Bronchial epithelial cell (primary cell): ENCODE measurements around the gene ZCCHC24. TPM values are rescaled to one million over a fixed set of nuclear protein-coding genes. Genes with fewer than 3 reads are reported as not detected.
A peak's percentile ranks its signal among the peaks of the same experiment; 100 is the strongest.

Experiments
- DNase-seq: peaks from one replicate; pipeline ENCODE4 v3.0.0-alpha.2; 2010; ENCODE audit warnings: low read depth
- FAIRE-seq: peaks from 2 replicates; lab custom pipeline; 2011; peaks lifted over from hg19 to GRCh38; lab: Jason Lieb, UNC
- H3K27me3 ChIP-seq: 2 replicates; pipeline ENCODE4 v1.5.1; 2011; ENCODE audit warnings: low read length; ENCODE audit not compliant: control insufficient read depth, insufficient read depth
- H3K36me3 ChIP-seq: 2 replicates; pipeline ENCODE4 v1.5.1; 2011; ENCODE audit warnings: low read length; ENCODE audit not compliant: control insufficient read depth, insufficient read depth
- H3K4me3 ChIP-seq: 2 replicates; pipeline ENCODE4 v1.5.1; 2011; ENCODE audit warnings: mild to moderate bottlenecking, low read depth, low read length, control low read depth
- total RNA-seq: library from RNA; depleted of rRNA; stranded (reverse); fragments of >200 nt; gene quantifications from 2 replicates; pipeline ENCODE4 v1.2.1, GENCODE V29; 2014
- TF ChIP-seq, protein P1 (sequence below): IDR thresholded peaks from 2 replicates; pipeline ENCODE4 v1.5.1; 2011; ENCODE audit warnings: mild to moderate bottlenecking, moderate library complexity, low read length, control low read depth, inconsistent platforms; ENCODE audit not compliant: insufficient read depth, severe bottlenecking

ZCCHC24 gene
- total RNA-seq, 1 donor from 2014 or later, result 0.53 TPM

- Histone ChIP-seq H3K4me3 (no peak overlapping the region), H3K36me3 (no peaks in the 10 kb centered on the region), H3K27me3 (peaks cover 7% of the 10 kb centered on the region)
- FAIRE-seq (no peak), DNase-seq (no peak)
- TF ChIP-seq, protein P1, sequence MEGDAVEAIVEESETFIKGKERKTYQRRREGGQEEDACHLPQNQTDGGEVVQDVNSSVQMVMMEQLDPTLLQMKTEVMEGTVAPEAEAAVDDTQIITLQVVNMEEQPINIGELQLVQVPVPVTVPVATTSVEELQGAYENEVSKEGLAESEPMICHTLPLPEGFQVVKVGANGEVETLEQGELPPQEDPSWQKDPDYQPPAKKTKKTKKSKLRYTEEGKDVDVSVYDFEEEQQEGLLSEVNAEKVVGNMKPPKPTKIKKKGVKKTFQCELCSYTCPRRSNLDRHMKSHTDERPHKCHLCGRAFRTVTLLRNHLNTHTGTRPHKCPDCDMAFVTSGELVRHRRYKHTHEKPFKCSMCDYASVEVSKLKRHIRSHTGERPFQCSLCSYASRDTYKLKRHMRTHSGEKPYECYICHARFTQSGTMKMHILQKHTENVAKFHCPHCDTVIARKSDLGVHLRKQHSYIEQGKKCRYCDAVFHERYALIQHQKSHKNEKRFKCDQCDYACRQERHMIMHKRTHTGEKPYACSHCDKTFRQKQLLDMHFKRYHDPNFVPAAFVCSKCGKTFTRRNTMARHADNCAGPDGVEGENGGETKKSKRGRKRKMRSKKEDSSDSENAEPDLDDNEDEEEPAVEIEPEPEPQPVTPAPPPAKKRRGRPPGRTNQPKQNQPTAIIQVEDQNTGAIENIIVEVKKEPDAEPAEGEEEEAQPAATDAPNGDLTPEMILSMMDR, result no peak
These were observed 26.4 kb upstream of the ZCCHC24 start for GRCh38 chr10:79471776-79472175.

DNA sequence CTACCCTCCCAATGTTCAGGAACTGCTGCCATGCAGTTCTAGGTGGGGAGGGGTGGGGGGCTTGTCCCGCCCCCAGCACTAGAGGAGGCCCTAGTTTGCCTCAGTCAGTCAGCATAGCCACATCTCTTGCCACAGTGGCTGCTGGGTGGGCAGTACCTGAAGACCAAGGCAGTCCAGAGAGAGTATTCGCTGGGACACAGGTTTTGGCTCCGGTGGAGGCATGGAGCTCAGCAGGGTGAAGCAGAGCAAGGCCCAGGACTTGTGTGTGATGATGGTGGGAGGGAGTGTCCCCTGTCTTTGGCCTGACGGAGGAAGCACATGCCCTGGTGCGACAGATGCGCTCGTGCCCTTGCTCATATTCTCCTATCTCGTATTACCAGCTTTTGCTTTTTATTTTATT, 24.7 kb upstream of the ZCCHC24 start:
- no peaks in the 10 kb centered on the region for H3K36me3 ChIP-seq
- FAIRE-seq (no peak), DNase-seq (no peak)
- TF ChIP-seq, protein P1, result no peak
- peaks cover 6% of the 10 kb centered on the region for H3K27me3 ChIP-seq
- H3K4me3 ChIP-seq, result no peak overlapping the region

DNA sequence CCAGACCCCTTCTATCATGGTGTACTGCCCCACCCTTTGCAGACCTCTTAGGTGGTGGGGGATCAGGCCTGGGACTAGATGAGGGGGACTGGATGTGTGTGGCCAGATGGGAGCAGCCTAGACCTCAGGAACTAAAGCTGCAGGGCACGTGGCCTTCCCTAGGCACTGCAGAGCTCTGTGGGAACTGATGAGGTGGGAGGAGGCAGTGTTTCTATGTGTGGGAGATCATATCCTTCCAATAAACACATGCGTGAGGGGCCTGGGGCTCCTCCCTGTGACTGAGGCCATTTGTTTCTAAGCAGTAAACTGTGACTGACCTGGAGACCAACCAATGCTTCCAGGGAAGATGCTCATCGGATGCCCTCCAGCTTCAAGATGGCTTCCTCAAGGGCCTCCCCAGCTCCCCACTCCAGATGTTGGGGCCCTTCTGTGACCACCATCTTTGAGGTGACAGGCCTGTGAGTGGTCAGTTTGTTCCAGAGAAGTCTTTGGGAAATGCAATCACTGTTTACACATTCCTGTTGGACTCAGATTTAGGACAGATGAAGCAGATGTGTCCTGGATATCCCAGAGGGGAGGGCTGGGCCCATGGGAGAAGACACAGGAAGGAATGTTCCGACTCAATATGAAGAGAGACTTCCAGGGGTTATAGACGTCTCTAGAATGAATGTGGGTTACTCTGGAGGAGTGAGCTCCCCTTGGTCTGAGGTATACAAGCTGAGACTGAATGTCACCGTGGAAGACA, 23.6 kb upstream of the ZCCHC24 start:
- Histone ChIP-seq H3K27me3 (peaks cover 7% of the 10 kb centered on the region), H3K4me3 (no peak overlapping the region), H3K36me3 (no peaks in the 10 kb centered on the region)
- DNase-seq (no peak), FAIRE-seq (peak; percentile 32)
- TF ChIP-seq, protein P1, result no peak

DNA sequence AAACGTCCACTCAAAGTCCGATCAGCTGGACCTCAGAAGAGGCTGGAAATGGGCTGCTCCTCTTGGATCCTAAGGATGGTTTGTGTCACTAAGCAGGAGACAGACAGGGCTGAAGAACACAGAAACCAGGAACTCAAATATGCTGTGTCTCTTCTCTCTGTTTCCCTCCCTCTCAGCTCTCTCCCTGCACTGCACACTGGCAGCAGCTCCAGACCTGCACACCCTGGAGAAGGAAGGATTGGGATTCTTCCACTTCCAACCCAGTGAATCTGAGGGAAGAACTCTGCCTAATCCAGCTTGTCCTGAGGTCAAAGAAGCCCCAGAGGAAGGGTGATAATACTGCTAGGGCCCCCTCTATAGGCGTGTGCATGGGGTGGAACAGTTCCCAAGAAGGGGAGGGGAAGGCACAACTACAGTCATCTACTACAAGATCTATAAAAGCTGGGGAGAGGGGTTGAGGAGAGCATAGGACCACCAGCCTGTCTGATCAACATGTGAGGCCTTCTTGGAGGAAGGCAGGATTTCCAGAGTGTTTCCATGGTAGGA, 22.7 kb upstream of the ZCCHC24 start:
- H3K4me3 ChIP-seq, result no peak overlapping the region
- FAIRE-seq, result no peak
- TF ChIP-seq, protein P1, result no peak
- no peak for DNase-seq
- no peaks in the 10 kb centered on the region for H3K36me3 ChIP-seq
- H3K27me3 ChIP-seq, result peaks cover 9% of the 10 kb centered on the region

DNA sequence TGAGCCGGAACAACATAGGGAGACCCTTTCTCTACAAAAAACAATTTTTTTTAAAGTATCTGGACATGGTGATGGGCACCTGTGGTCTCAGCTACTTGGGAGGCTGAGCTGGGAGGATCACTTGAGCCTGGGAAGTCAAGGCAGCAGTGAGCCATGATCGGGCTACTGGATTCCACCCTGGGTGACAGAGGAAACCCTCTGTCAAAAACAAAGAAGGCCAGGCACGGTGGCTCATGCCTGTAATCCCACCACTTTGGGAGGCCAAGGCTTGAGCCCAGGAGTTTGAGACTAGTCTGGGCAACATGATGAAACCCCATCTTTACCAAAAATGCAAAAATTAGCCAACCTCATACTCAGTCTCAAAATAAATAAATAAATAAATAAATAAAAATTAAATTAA, 19.9 kb upstream of the ZCCHC24 start:
- DNase-seq (no peak), FAIRE-seq (no peak)
- no peaks in the 10 kb centered on the region for H3K36me3 ChIP-seq
- TF ChIP-seq, protein P1, result no peak
- H3K27me3 ChIP-seq, result peaks cover 10% of the 10 kb centered on the region
- H3K4me3 ChIP-seq, result no peak overlapping the region
